ENCODE measurements around the gene GNG14.

DNA sequence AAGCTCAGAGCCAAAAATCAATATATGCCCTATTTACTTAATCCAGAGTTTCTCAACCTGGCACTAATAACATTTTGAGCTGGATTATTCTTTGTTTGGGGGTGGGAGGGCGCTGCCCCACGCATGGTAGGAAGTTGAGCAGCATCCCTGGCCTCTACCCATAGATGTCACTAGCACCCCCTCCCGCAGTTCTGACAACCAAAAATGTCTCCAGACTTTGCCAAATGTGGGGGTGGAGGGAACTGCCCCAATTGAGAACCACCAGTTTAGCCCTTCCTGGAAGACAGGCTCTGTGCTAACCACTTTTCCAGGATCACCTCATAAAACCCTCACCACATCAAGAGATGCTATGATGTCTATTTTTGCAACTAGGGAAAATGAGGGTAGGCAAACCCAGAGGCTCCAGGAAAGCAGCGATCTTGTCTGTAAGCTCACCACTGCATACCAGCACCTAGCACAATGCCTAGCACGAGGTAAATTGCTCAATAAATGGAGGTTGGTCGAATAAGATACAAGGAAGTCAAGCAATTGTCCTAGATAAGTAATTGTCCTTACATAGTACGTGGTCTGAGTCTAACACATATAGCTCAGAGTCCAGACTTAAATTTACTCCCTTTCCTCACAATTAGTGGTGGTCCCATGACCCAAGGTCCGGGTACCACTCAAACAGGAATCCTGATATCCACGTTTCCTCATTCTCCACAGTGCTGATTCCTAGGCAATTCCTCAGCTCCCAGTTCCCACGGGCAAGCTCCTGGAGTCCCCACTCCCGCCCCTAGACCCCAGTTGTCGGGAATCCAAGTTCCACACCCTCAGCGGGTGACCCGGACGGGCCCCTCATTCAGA, 45.8 kb downstream of the GNG14 start:
- TF ChIP-seq, protein P1, sequence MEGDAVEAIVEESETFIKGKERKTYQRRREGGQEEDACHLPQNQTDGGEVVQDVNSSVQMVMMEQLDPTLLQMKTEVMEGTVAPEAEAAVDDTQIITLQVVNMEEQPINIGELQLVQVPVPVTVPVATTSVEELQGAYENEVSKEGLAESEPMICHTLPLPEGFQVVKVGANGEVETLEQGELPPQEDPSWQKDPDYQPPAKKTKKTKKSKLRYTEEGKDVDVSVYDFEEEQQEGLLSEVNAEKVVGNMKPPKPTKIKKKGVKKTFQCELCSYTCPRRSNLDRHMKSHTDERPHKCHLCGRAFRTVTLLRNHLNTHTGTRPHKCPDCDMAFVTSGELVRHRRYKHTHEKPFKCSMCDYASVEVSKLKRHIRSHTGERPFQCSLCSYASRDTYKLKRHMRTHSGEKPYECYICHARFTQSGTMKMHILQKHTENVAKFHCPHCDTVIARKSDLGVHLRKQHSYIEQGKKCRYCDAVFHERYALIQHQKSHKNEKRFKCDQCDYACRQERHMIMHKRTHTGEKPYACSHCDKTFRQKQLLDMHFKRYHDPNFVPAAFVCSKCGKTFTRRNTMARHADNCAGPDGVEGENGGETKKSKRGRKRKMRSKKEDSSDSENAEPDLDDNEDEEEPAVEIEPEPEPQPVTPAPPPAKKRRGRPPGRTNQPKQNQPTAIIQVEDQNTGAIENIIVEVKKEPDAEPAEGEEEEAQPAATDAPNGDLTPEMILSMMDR (conservative IDR thresholded peaks at IDR 0.05 in 1 of 2, IDR thresholded peaks at IDR 0.05 in 1 of 2; ENCODE audit: low read depth in 1 of 2, low read length in 2 of 2): peak; percentile 40 to 44
- no peak for TF ChIP-seq EZH2 (IDR thresholded peaks at IDR 0.05; ENCODE audit: low read length, missing control alignments)

All from fibroblast of lung (primary cell).